ENCODE results near the gene CGB2.

- TF ChIP-seq EZH2phosphoT487 (IDR thresholded peaks at IDR 0.05; ENCODE audit: insufficient read depth, low read depth) (no peak), EZH2 (IDR thresholded peaks at IDR 0.05; ENCODE audit: insufficient read depth, poor library complexity, severe bottlenecking) (no peak)
These were observed 33.3 kb downstream of the CGB2 start, which contains the start of gene NTF4 for GRCh38 chr19:49064768-49065611.
